GM18868 (cell line): Measurements from ENCODE around the gene VKORC1.
A peak's percentile ranks its signal among the peaks of the same experiment; 100 is the strongest.
"Not testable (repeated sequence)": the region's sequence is repeated elsewhere in the genome, so short reads cannot be mapped to it uniquely, and the experiment has no call there.

Experiments
- ATAC-seq: cut with Tn5 transposase; IDR thresholded peaks from one replicate; pipeline ENCODE4 v1.9.1; 2021; ENCODE audit warnings: mild to moderate bottlenecking, moderate library complexity; ENCODE audit not compliant: unreplicated experiment

Gene VKORC1

DNA sequence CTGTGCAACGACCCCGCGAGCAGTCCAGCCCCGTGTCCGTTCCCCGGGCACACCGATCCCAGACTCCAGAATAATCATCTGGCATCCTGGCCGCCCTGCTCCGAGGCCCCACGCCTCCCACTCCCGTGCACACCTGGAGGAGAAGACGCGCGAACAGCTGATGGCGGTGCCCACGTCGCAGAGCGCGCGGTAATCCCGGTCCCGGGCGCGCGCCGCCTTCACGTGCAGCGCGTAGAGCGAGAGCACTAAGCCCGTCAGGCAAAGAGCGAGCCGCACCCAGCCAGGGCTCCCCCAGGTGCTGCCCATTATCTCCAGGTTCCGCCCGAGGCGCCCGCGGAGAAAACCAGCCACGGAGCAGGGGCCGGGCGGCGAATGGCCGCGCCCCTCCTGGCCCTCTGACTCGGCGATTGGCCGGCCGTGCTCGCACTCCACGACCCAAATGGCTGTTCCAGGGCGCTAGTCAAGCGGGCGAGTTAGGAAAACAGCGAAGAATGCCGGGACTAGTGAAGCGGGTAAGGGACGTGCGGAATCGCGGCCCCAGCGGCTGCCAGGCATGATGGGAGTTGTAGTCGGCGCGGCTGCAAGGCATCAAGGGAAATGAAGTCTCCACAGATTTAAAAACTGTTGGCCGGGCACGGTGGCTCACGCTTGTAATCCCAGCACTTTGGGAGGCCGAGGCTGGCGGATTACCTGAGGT is at the start of gene VKORC1:
Gene VKORC1, minus strand, starts transcription at position 374 of the 697 bp plus-strand sequence. Its CDS starts 68 bp downstream, at position 306.
- peak; percentile 85 for ATAC-seq

DNA sequence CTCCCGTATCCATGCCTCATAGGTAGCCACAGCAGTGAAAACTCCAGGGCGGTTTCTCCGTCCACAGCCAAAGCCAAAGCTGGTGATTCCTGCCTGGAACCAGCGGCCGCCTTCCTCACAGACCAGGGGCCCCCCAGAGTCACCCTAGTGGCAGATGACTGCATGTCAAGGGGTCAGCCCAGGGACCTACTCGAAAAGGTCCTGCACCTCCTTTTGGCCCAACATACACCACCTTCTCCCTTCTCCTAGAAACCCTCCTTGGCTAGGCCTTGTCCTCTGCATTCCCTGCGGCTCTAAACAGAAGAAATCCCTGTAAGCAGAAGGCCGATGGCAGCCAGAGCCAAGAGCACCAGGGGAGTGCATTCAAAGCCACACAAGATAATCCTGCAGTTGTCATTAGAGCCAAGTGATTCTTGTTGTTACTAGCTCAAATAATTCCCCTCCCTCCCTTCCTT is 49.1 kb upstream of the VKORC1 start:
- no peak for ATAC-seq

GRCh38 chr16:31143011-31143693 is 48.6 kb upstream of the VKORC1 start:
- ATAC-seq = no peak

- peak; percentile 86 for ATAC-seq
Measured at GRCh38 chr16:31142109-31143010, 47.8 kb upstream of the VKORC1 start.

GRCh38 chr16:31141489-31142108 is 47.0 kb upstream of the VKORC1 start:
- peak; percentile 1 for ATAC-seq

- ATAC-seq = not testable (repeated sequence)
Measured at GRCh38 chr16:31141071-31141469, 46.5 kb upstream of the VKORC1 start.

DNA sequence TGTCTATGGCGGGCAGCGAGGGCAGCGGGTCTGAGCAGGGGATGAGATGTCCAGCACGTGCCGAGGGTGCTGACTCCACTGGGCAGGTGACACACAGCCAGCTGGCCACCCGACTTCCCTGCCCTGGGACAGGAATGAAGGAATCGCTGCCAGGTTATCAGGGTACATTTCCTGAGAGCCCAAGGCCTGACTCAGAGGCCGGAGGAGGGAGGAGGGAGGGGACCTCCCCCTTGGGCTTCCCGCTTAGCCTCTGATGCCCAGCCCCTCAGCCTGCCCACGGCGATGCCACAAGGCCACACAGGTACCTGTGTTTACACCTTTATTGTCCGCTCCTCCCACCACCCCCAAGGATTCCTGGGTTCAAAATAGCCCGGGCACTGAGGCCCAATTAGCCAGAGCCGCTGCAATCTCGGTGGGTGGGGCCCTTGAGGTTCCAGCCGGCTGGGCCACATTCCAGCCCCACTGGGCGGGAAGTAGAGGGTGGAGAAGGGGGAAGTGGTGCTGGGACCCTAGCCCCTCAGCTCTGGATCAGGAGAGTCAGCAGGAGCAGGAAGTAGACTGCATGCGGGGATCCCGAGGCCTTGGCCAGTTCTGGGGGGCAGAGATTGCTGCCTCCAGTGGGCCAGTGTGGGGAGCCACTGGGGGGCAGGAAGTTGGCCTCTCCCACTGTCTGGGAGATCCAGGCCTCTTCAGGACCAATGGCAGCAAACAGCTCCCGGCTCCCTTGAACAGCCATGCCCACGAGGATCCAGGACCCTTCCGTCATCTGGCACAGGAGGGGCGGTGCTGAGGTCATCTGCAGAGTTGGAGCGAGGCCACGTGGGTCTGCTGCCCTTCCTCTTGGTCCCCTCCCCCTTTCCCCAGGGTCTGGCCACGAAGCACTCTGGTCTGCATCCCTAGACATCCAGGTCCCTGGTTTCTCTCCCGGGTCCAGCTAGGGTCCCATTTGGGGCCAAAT is 44.3 kb upstream of the VKORC1 start:
- ATAC-seq = no peak

GRCh38 chr16:31136822-31137499 is 42.4 kb upstream of the VKORC1 start:
- not testable (repeated sequence) for ATAC-seq

- ATAC-seq = no peak
Measured at GRCh38 chr16:31136287-31136662, 41.7 kb upstream of the VKORC1 start.

GRCh38 chr16:31135535-31136286 is 41.1 kb upstream of the VKORC1 start, which contains the start of gene PRSS8:
Gene PRSS8 (minus strand): TSS chr16:31135727. CDS start chr16:31135498, 229 bp downstream.
- no peak for ATAC-seq

DNA sequence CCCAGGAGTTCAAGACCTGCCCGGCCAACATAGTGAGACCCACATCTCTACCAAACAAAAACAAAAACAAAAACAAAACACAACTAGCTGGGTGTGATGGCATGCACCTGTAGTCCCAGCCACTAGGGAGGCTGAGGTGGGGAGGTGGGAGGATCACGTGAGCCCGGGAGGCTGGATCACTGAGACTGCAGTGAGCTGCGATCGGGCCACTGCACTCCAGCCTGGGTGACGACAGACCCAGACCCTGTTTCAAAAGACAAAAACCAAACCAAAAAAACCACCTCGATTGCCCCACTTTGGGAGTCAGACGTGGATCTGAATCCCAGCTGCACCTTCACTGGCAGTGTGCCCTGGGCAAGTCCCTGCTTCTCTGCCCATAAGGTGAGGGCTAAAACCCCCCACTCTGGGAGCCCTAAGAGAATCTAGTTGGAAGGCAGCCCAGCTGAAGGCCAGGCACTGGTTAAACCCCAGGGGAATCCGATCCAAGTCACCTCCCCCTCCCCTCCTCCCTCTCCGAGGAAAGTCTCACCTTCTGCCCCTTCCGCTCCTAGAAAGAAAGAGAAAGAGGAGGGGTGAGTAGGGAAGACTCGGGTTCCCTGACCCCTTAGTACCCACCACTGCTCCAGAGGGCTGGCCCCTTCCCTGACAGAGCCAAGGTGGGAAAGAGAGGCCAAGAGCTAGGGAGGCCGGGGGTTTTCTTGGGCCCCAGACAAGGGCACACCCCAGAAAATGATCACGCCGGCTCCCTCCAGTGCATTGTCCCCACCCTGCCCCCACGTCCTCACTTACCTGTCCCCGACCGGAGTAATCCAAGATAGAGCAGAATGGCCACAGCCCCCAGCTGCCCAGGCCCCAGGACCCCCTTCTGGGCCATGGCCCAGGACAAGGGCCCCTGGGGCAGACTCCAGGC is 40.3 kb upstream of the VKORC1 start:
- no peak for ATAC-seq

DNA sequence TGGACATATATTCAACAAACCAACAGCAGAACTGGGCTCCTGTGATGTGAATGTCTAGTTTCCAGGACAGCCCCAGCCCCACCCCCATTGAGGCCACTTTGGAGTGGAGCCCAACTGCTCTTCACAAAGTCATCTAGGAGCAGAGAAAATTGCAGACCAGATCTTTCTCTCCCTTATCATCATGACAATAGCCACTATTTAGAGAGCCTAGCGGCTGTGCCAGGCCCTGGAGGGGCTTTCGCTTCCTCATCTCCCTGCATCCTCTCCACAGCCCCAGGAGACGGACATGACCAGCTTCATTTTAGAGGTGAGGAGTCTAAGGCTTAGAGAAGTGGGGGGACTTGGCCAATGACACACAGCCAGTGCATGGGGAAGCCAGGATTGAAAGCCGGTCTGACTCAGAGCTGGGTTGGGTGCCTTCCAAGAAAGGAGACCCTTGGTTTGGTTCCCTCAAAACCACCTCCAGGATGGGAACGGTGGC is 39.5 kb upstream of the VKORC1 start:
- ATAC-seq = no peak

GRCh38 chr16:31133046-31133501 is 38.5 kb upstream of the VKORC1 start:
- ATAC-seq = no peak

GRCh38 chr16:31132303-31132979 is 37.8 kb upstream of the VKORC1 start:
- ATAC-seq = no peak

DNA sequence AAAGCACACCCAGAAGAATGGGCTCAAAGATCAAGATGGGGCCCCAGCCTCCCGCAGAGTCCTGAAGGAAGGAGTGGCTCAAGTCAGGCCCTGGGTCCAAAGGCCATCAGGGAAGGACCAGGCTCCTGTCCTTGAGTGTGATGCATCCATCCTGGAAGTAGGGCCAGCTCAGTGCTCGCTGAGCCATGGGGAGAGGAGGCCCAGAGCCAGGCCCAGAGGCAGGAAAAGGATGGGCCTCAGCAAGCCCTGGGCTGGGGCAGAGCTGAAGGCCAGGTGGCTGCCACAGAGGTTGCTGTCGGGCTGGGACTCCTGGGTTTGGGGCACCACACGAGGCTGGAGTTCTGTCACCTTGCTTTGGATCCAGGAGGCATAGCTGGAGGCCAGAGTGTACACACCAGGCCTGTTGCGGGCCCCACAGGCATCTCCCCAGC is 37.3 kb upstream of the VKORC1 start:
- no peak for ATAC-seq

GRCh38 chr16:31131416-31131815 is 36.8 kb upstream of the VKORC1 start:
- no peak for ATAC-seq
